Endothelial cell of umbilical vein (primary cell): ENCODE results near the gene RAD51B.

Experiments
- CTCF ChIP-seq, 2 donors: IDR thresholded peaks; 1 replicate in 1 of 2; 2 replicates in 1 of 2; pipeline ENCODE4 v1.5.1; 2011; ENCODE audit warnings: low read length in 2 of 2, mild to moderate bottlenecking in 2 of 2, moderate library complexity in 2 of 2, control low read depth in 1 of 2, inconsistent platforms in 1 of 2, low read depth in 1 of 2; ENCODE audit not compliant: insufficient read depth in 1 of 2; ENCODE audit errors: extremely low read depth in 1 of 2
- EZH2 ChIP-seq: IDR thresholded peaks from 2 replicates; pipeline ENCODE4 v1.6.1; 2012; ENCODE audit warnings: borderline replicate concordance, low read depth, mild to moderate bottlenecking, moderate library complexity, low read length, inconsistent platforms; ENCODE audit not compliant: severe bottlenecking
- JUN ChIP-seq: IDR thresholded peaks from 2 replicates; pipeline ENCODE4 v1.6.1; 2011; ENCODE audit warnings: borderline replicate concordance, low read depth; ENCODE audit not compliant: insufficient read length, insufficient read depth
- MAX ChIP-seq: IDR thresholded peaks from 2 replicates; pipeline ENCODE4 v1.6.1; 2011; ENCODE audit not compliant: insufficient read depth, insufficient read length
- MYC ChIP-seq: IDR thresholded peaks from one replicate; pipeline ENCODE4 v1.6.1; 2011; ENCODE audit warnings: mild to moderate bottlenecking, low read depth, low read length
- POLR2A ChIP-seq: IDR thresholded peaks from 2 replicates; pipeline ENCODE4 v1.6.1; 2012; ENCODE audit warnings: low read depth, mild to moderate bottlenecking, control low read depth, low read length
- POLR2AphosphoS5 ChIP-seq: IDR thresholded peaks from 2 replicates; pipeline ENCODE4 v1.6.1; 2012; ENCODE audit warnings: low read depth, mild to moderate bottlenecking, control low read depth, low read length, moderate library complexity; ENCODE audit not compliant: insufficient read depth

GRCh38 chr14:67863223-67863622 lies 43.6 kb downstream of the RAD51B start:
- TF ChIP-seq MYC (no peak), CTCF (IDR thresholded peaks at IDR 0.05; ENCODE audit: extremely low read depth in 1 of 2, insufficient read depth in 1 of 2, low read depth in 1 of 2, low read length in 2 of 2) (no peak), POLR2A (no peak), EZH2 (no peak), POLR2AphosphoS5 (no peak), JUN (no peak), MAX (no peak)
